ENCODE results near the gene ZBTB7C.

ZBTB7C gene

DNA sequence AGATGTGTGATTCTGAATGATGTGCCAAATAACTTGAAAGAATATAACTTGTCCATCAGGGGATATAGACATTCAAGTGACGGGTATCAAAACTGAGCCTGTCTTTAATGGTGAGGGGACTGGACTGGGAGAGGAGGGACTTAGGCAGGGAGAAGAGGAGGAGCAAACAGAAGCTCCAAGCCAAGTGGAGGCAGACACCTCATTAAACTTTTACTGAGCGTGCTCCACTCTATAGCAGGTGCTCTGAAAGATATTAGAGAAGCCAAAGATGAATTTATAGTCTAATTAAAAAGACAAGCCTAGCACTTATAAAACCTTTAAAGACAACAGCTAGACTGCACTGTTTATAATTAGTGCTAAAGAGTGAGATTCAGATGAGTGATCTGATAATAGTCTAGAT is 431.0 kb downstream of the ZBTB7C start:
- DNase-seq, result no peak
